Measurements from ENCODE around the gene IL2RA.

GRCh38 chr10:6092731-6093130 is 30.6 kb upstream of the IL2RA start:
- no peak for TF ChIP-seq POLR2A (IDR thresholded peaks at IDR 0.05)
- no peak for TF ChIP-seq CTCF (IDR thresholded peaks at IDR 0.05)
- no peak for TF ChIP-seq POLR2AphosphoS5 (IDR thresholded peaks at IDR 0.05)

Data from breast epithelium (tissue), 3 donors.